IPS-20b (cell line): ENCODE data around the gene SC5D.

Source experiments
- H3K27ac ChIP-seq: one replicate; pipeline ENCODE4 v1.5.1; 2013; ENCODE audit warnings: low read length
- H3K27me3 ChIP-seq: 2 replicates; pipeline ENCODE4 v1.6.1; 2013; ENCODE audit warnings: mild to moderate bottlenecking, low read length, inconsistent platforms; ENCODE audit not compliant: insufficient read depth
- H3K36me3 ChIP-seq: 2 replicates; pipeline ENCODE4 v1.6.1; 2013; ENCODE audit warnings: low read depth, mild to moderate bottlenecking, inconsistent platforms, low read length, moderate library complexity; ENCODE audit not compliant: insufficient read depth
- H3K4me1 ChIP-seq: 2 replicates; pipeline ENCODE4 v1.6.1; 2013; ENCODE audit warnings: mild to moderate bottlenecking, control low read depth, inconsistent platforms, low read length, moderate library complexity; ENCODE audit not compliant: insufficient read depth
- H3K4me3 ChIP-seq: 2 replicates; pipeline ENCODE4 v1.5.1; 2013; ENCODE audit warnings: mild to moderate bottlenecking, low read length, inconsistent platforms
- H3K9ac ChIP-seq: 2 replicates; pipeline ENCODE4 v1.6.1; 2013; ENCODE audit warnings: low read depth, mild to moderate bottlenecking, inconsistent platforms, low read length, moderate library complexity
- H3K9me3 ChIP-seq: 2 replicates; pipeline ENCODE4 v1.6.1; 2013; ENCODE audit warnings: mild to moderate bottlenecking, low read depth, low read length, inconsistent platforms; ENCODE audit not compliant: insufficient read depth

Gene SC5D

DNA sequence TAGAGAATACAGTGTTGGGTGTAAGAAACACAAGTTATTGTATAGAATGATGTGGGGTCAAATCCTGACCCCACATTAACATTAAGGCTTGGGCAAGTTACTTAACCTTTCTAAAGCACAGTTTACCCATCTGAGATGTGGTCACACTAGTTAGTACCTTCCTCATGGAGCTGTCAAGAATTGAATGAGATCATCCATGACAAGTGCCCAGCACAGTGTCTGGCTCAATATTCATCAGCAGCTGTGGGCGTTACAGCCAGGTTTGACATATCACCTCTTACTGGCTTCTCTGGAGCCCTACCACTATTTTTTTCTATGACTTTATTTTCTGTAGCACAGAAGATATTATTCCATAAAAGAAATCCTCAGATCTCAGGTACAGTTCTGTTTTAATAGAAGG is 57.2 kb downstream of the SC5D start:
- H3K27ac ChIP-seq = no peak overlapping the region
- no peaks in the 10 kb centered on the region for H3K36me3 ChIP-seq
- H3K9ac ChIP-seq = no peak overlapping the region
- no peak overlapping the region for H3K4me3 ChIP-seq
- 0 out of 2 replicates have a peak, but pooled peaks cover 2% of the 10 kb centered on the region for H3K4me1 ChIP-seq
- H3K9me3 ChIP-seq = no peaks in the 10 kb centered on the region
- no peaks in the 10 kb centered on the region for H3K27me3 ChIP-seq

DNA sequence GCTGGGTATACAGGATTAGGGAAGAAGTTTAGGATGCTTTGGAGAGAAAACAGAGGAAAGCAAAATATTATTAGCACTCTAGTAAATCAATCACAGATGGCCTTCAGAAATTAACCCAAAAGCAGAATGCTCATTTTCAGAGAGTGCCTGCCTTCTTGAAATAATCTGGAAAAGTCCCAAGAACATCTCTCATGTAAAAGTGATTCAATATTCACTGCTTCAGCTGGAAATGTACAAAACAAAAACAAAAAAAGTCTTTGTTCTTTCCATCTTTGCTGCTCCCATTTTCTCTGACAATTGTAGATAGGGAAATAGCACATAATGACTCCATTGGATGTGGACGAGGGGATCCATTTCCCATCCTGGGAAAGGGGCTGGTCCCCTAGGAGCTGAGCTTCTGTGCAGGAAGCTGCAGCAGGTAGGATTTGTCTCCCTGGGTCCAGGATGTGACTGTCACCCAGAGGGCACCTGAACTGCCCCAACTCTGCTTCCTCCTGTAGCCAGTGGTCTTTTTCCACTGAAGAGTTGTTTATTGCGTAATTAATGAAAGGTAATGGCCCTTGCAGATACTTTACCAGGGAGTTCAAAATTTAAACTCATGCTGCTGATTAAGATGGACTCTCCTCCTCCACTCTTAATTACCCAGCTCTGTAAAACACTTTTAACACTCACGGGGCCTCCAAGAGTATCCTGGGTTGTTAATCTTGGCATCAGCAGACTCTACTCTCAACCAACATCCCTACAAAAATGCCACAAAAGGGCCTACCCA is 57.9 kb downstream of the SC5D start:
- Histone ChIP-seq H3K9me3 (no peaks in the 10 kb centered on the region), H3K9ac (no peak overlapping the region), H3K4me1 (0 out of 2 replicates have a peak, but pooled peaks cover 2% of the 10 kb centered on the region), H3K27me3 (no peaks in the 10 kb centered on the region), H3K36me3 (no peaks in the 10 kb centered on the region), H3K4me3 (no peak overlapping the region), H3K27ac (no peak overlapping the region)

GRCh38 chr11:121351083-121351630 is 58.6 kb downstream of the SC5D start:
- Histone ChIP-seq H3K27ac (no peak overlapping the region), H3K9me3 (no peaks in the 10 kb centered on the region), H3K9ac (no peak overlapping the region), H3K4me1 (0 out of 2 replicates have a peak, but pooled peaks cover 2% of the 10 kb centered on the region), H3K4me3 (no peak overlapping the region), H3K36me3 (no peaks in the 10 kb centered on the region), H3K27me3 (no peaks in the 10 kb centered on the region)

DNA sequence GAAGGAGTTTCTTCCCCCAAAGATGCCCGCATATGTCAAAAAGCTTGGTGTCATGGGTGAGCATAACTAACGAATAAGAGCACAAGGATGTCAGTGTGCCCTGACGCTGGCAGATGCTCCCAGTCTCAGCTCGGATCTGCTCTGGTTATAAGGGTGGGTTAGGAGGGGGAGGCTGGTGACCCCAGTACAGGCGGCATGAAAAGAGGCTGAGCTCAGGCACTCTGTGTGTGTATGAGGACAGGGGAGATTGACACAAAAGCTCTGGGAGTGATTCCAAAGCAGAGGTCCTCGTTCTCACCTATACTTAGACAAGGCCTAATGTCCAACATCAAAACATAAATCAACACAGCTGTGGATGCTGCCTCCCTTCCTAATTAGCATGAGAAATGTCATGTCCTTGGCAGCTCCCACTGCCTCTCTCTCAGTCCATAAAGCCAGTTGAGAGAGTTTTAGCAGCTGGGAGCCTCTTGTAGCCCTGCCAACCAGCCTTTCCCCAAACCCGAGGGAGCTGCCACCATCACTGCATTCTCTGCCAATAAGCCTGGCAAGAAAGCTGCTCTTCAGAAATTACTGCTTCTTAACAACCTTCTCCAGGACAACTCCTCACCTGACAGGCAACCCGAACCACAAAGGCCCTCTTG is 59.8 kb downstream of the SC5D start:
- no peak overlapping the region for H3K4me3 ChIP-seq
- no peaks in the 10 kb centered on the region for H3K27me3 ChIP-seq
- H3K4me1 ChIP-seq = 0 out of 2 replicates have a peak, but pooled peaks cover 2% of the 10 kb centered on the region
- no peak overlapping the region for H3K9ac ChIP-seq
- H3K27ac ChIP-seq = no peak overlapping the region
- H3K36me3 ChIP-seq = no peaks in the 10 kb centered on the region
- H3K9me3 ChIP-seq = no peaks in the 10 kb centered on the region

GRCh38 chr11:121354192-121354591 is 61.6 kb downstream of the SC5D start:
- H3K27me3 ChIP-seq = no peaks in the 10 kb centered on the region
- H3K9ac ChIP-seq = no peak overlapping the region

GRCh38 chr11:121356357-121356756 is 63.8 kb downstream of the SC5D start:
- Histone ChIP-seq H3K9me3 (no peaks in the 10 kb centered on the region), H3K4me1 (0 out of 2 replicates have a peak, but pooled peaks cover 2% of the 10 kb centered on the region), H3K27me3 (no peaks in the 10 kb centered on the region), H3K36me3 (no peaks in the 10 kb centered on the region), H3K27ac (no peak overlapping the region), H3K9ac (no peak overlapping the region), H3K4me3 (no peak overlapping the region)

More at GRCh38 chr11:121354192-121354591, 61.6 kb downstream of the SC5D start:
- no peak overlapping the region for H3K4me3 ChIP-seq
- no peaks in the 10 kb centered on the region for H3K36me3 ChIP-seq
- H3K9me3 ChIP-seq = no peaks in the 10 kb centered on the region
- H3K27ac ChIP-seq = no peak overlapping the region
- 0 out of 2 replicates have a peak, but pooled peaks cover 2% of the 10 kb centered on the region for H3K4me1 ChIP-seq
